ENCODE data around the gene YWHAG.
A peak's percentile ranks its signal among the peaks of the same experiment; 100 is the strongest.
"Not testable (repeated sequence)": the region's sequence is repeated elsewhere in the genome, so short reads cannot be mapped to it uniquely, and the experiment has no call there.

Gene YWHAG

GRCh38 chr7:76358481-76359110 lies at the start of gene YWHAG:
YWHAG (minus strand) TSS chr7:76358991; CDS start chr7:76358808, 183 bp downstream.
- DNase-seq = peak; percentile 50

GRCh38 chr7:76408121-76408560 lies 49.4 kb upstream of the YWHAG start:
- DNase-seq = no peak

- DNase-seq = no peak
Measured at GRCh38 chr7:76407718-76408117, 48.9 kb upstream of the YWHAG start.

GRCh38 chr7:76405738-76406137 lies 46.9 kb upstream of the YWHAG start:
- no peak for DNase-seq

- no peak for DNase-seq
Measured at GRCh38 chr7:76403780-76404494, 45.1 kb upstream of the YWHAG start.

- DNase-seq = not testable (repeated sequence)
Measured at GRCh38 chr7:76403097-76403496, 44.3 kb upstream of the YWHAG start.

- DNase-seq = no peak
Measured at GRCh38 chr7:76400248-76400647, 41.5 kb upstream of the YWHAG start.

GRCh38 chr7:76397409-76398183 lies 38.8 kb upstream of the YWHAG start:
- DNase-seq = no peak

- no peak for DNase-seq
Measured at GRCh38 chr7:76396864-76397263, 38.1 kb upstream of the YWHAG start.

- DNase-seq = no peak
Measured at GRCh38 chr7:76395965-76396726, 37.4 kb upstream of the YWHAG start.

GRCh38 chr7:76395605-76395964 lies 36.8 kb upstream of the YWHAG start:
- not testable (repeated sequence) for DNase-seq

GRCh38 chr7:76394957-76395356 lies 36.2 kb upstream of the YWHAG start:
- no peak for DNase-seq

GRCh38 chr7:76393116-76394031 lies 34.6 kb upstream of the YWHAG start:
- DNase-seq = peak; percentile 74

GRCh38 chr7:76392531-76393115 lies 33.8 kb upstream of the YWHAG start:
- no peak for DNase-seq

- no peak for DNase-seq
Measured at GRCh38 chr7:76390092-76390491, 31.3 kb upstream of the YWHAG start.

- not testable (repeated sequence) for DNase-seq
Measured at GRCh38 chr7:76387789-76388188, 29.0 kb upstream of the YWHAG start.

- DNase-seq = no peak
Measured at GRCh38 chr7:76386691-76387260, 28.0 kb upstream of the YWHAG start.

- no peak for DNase-seq
Measured at GRCh38 chr7:76383089-76383944, 24.5 kb upstream of the YWHAG start.

GRCh38 chr7:76381814-76382213 lies 23.0 kb upstream of the YWHAG start:
- DNase-seq = no peak

- DNase-seq = no peak
Measured at GRCh38 chr7:76380623-76380966, 21.8 kb upstream of the YWHAG start.
